Measurements from ENCODE around the gene RGN.

GRCh38 chrX:47061238-47061919 lies 16.9 kb upstream of the RGN start:
- TF ChIP-seq POLR2A (IDR thresholded peaks at IDR 0.05) (no peak), CTCF (IDR thresholded peaks at IDR 0.05) (no peak)

Data from vagina (tissue), 2 donors.